ENCODE data around the gene LY6G6F.

The LY6G6F gene

DNA sequence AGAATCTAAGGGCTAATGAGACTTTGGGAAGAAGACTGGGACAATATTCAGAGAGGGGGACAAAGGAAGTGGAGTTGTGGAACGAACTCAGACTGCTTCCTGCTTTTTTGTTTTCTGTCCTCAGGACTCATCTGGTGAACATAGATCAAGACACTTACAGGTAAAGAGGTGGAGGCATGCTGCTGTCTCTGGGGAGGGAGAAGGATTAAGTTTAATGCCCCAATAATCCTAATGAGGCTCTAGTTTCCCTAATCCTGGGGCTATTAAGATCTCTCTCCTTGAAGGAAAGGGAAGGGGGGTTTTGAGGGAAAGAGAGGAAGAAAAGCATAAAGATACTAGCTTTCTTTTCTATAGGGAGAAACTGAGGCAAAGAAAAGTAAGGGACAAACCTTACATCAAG, 37.8 kb downstream of the LY6G6F start:
- Histone ChIP-seq H2BK5ac (ENCODE audit: low read length) (no peak overlapping the region), H3K4ac (ENCODE audit: low read length) (no peak overlapping the region)

GRCh38 chr6:31749301-31750036, 42.8 kb downstream of the LY6G6F start:
- no peaks in the 10 kb centered on the region for H3K27me3 ChIP-seq (ENCODE audit: control insufficient read depth in 3 of 3, insufficient read depth in 3 of 3, low read depth in 1 of 3, low read length in 3 of 3)
- H3K4ac ChIP-seq (ENCODE audit: low read length), result no peak overlapping the region
- no peak overlapping the region for H2BK12ac ChIP-seq (ENCODE audit: low read length)
- peaks cover 0 to 3% of the 10 kb centered on the region in 2 donors for H3K4me1 ChIP-seq (ENCODE audit: control insufficient read depth in 2 of 2, insufficient read depth in 1 of 2, low read depth in 1 of 2, low read length in 2 of 2)
- no peak overlapping the region for H2AFZ ChIP-seq (ENCODE audit: low read length)
- no peak for DNase-seq (ENCODE audit: low spot score)
- peaks cover 6 to 61% of the 10 kb centered on the region in 2 donors for H3K36me3 ChIP-seq (replicated peaks in 1 of 2; ENCODE audit: control insufficient read depth in 2 of 2, insufficient read depth in 2 of 2, low read length in 2 of 2)
- H2BK15ac ChIP-seq (ENCODE audit: low read length), result no peak overlapping the region
- no peak overlapping the region for H3K9ac ChIP-seq (ENCODE audit: low read depth, low read length, poor library complexity)
- no peak overlapping the region for H3K4me2 ChIP-seq (ENCODE audit: insufficient read depth, low read length, poor library complexity, severe bottlenecking)
- WGBS, 2 donors (ENCODE audit: extremely low coverage in 2 of 2, insufficient read length in 2 of 2, insufficient replicate concordance in 1 of 2), result no CpG with 5 or more reads among the region's 8 CpGs
- no peak overlapping the region for H4K8ac ChIP-seq (ENCODE audit: low read depth, low read length)
- no peak overlapping the region for H2BK5ac ChIP-seq (ENCODE audit: low read length)
- H3K9me3 ChIP-seq (replicated peaks in 1 of 2; ENCODE audit: control insufficient read depth in 2 of 2, insufficient read depth in 1 of 2, low read depth in 1 of 2, low read length in 2 of 2), result no peaks in the 10 kb centered on the region
- no peak overlapping the region for H3K27ac ChIP-seq (replicated peaks; ENCODE audit: low read length)
- no peak overlapping the region for H2BK120ac ChIP-seq (ENCODE audit: low read depth, low read length)
- H3K4me3 ChIP-seq (ENCODE audit: low read length in 2 of 2), result no peak overlapping the region
- H4K91ac ChIP-seq (ENCODE audit: low read depth, low read length, poor library complexity), result no peak overlapping the region
- no peaks in the 10 kb centered on the region for H3K79me1 ChIP-seq (ENCODE audit: low read depth, low read length)
- no peak overlapping the region for H3K18ac ChIP-seq (ENCODE audit: low read length)
- H3K23ac ChIP-seq (ENCODE audit: low read depth, low read length, poor library complexity), result no peak overlapping the region
- no peak overlapping the region for H2AK5ac ChIP-seq (ENCODE audit: low read depth, low read length)
- H3K14ac ChIP-seq (ENCODE audit: low read length), result no peak overlapping the region

More for the DNA sequence above, 37.8 kb downstream of the LY6G6F start:
- Histone ChIP-seq H3K14ac (ENCODE audit: low read length) (no peak overlapping the region), H3K23ac (ENCODE audit: low read depth, low read length, poor library complexity) (no peak overlapping the region), H4K8ac (ENCODE audit: low read depth, low read length) (no peak overlapping the region), H4K91ac (ENCODE audit: low read depth, low read length, poor library complexity) (no peak overlapping the region), H3K27me3 (ENCODE audit: control insufficient read depth in 3 of 3, insufficient read depth in 3 of 3, low read depth in 1 of 3, low read length in 3 of 3) (no peaks in the 10 kb centered on the region), H2AK5ac (ENCODE audit: low read depth, low read length) (no peak overlapping the region), H3K4me3 (ENCODE audit: low read length in 2 of 2) (no peak overlapping the region), H2BK12ac (ENCODE audit: low read length) (no peak overlapping the region), H3K9ac (ENCODE audit: low read depth, low read length, poor library complexity) (no peak overlapping the region), H3K36me3 (replicated peaks in 1 of 2; ENCODE audit: control insufficient read depth in 2 of 2, insufficient read depth in 2 of 2, low read length in 2 of 2) (peaks cover 13 to 73% of the 10 kb centered on the region in 2 donors), H2BK120ac (ENCODE audit: low read depth, low read length) (no peak overlapping the region), H3K18ac (ENCODE audit: low read length) (no peak overlapping the region), H3K79me1 (ENCODE audit: low read depth, low read length) (no peaks in the 10 kb centered on the region), H3K4me1 (ENCODE audit: control insufficient read depth in 2 of 2, insufficient read depth in 1 of 2, low read depth in 1 of 2, low read length in 2 of 2) (peaks cover 2 to 8% of the 10 kb centered on the region in 2 donors), H2AFZ (ENCODE audit: low read length) (no peak overlapping the region), H2BK15ac (ENCODE audit: low read length) (no peak overlapping the region), H3K9me3 (replicated peaks in 1 of 2; ENCODE audit: control insufficient read depth in 2 of 2, insufficient read depth in 1 of 2, low read depth in 1 of 2, low read length in 2 of 2) (no peaks in the 10 kb centered on the region), H3K27ac (replicated peaks; ENCODE audit: low read length) (no peak overlapping the region), H3K4me2 (ENCODE audit: insufficient read depth, low read length, poor library complexity, severe bottlenecking) (no peak overlapping the region)
- DNase-seq (ENCODE audit: low spot score), result no peak
- no CpG with 5 or more reads among the region's 1 CpG for WGBS, 2 donors (ENCODE audit: extremely low coverage in 2 of 2, insufficient read length in 2 of 2, insufficient replicate concordance in 1 of 2)

DNA sequence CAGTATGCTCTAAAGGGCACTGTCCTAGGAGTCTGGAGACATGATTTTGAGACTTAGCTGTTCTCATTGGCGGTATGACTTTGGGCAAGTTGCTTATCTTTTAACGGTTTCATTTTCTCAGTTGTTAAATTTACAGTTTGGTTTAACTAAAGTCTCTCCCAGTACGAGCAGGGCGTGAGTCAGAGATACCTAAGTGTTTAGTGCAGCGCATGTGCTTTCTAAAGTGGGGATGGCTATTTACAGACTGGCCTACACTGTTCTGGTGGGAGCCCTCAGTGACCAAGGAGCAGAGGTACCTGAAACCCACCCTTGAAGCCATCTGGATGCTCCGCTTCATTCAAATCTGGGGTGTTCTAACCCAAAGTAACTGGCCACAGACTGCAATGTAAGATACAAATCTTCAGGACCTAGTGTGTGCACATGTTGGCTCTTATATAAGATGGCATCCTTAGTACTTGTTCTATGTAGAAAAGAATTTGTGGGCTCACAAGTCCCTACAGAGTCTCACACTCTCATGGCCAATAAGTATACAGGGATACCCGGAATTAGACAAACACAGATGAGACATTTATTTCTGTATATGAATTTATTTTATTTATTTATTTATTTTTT, 43.9 kb downstream of the LY6G6F start:
- H2BK120ac ChIP-seq (ENCODE audit: low read depth, low read length), result no peak overlapping the region
- WGBS, 2 donors (ENCODE audit: extremely low coverage in 2 of 2, insufficient read length in 2 of 2, insufficient replicate concordance in 1 of 2), result no CpG with 5 or more reads among the region's 7 CpGs
- H3K36me3 ChIP-seq (replicated peaks in 1 of 2; ENCODE audit: control insufficient read depth in 2 of 2, insufficient read depth in 2 of 2, low read length in 2 of 2), result peaks cover 6 to 52% of the 10 kb centered on the region in 2 donors
- H3K27ac ChIP-seq (replicated peaks; ENCODE audit: low read length), result no peak overlapping the region
- no peaks in the 10 kb centered on the region for H3K9me3 ChIP-seq (replicated peaks in 1 of 2; ENCODE audit: control insufficient read depth in 2 of 2, insufficient read depth in 1 of 2, low read depth in 1 of 2, low read length in 2 of 2)
- H2BK12ac ChIP-seq (ENCODE audit: low read length), result no peak overlapping the region
- no peak overlapping the region for H4K8ac ChIP-seq (ENCODE audit: low read depth, low read length)
- H3K4me1 ChIP-seq (ENCODE audit: control insufficient read depth in 2 of 2, insufficient read depth in 1 of 2, low read depth in 1 of 2, low read length in 2 of 2), result no peaks in the 10 kb centered on the region
- no peak overlapping the region for H2AFZ ChIP-seq (ENCODE audit: low read length)
- H3K23ac ChIP-seq (ENCODE audit: low read depth, low read length, poor library complexity), result no peak overlapping the region
- H2AK5ac ChIP-seq (ENCODE audit: low read depth, low read length), result no peak overlapping the region
- H3K4me3 ChIP-seq (ENCODE audit: low read length in 2 of 2), result no peak overlapping the region
- no peak overlapping the region for H3K14ac ChIP-seq (ENCODE audit: low read length)
- no peak overlapping the region for H4K91ac ChIP-seq (ENCODE audit: low read depth, low read length, poor library complexity)
- no peak overlapping the region for H3K9ac ChIP-seq (ENCODE audit: low read depth, low read length, poor library complexity)
- H3K4ac ChIP-seq (ENCODE audit: low read length), result no peak overlapping the region
- H3K27me3 ChIP-seq (ENCODE audit: control insufficient read depth in 3 of 3, insufficient read depth in 3 of 3, low read depth in 1 of 3, low read length in 3 of 3), result no peaks in the 10 kb centered on the region
- DNase-seq (ENCODE audit: low spot score), result no peak
- H3K4me2 ChIP-seq (ENCODE audit: insufficient read depth, low read length, poor library complexity, severe bottlenecking), result no peak overlapping the region
- no peak overlapping the region for H2BK15ac ChIP-seq (ENCODE audit: low read length)
- no peak overlapping the region for H3K18ac ChIP-seq (ENCODE audit: low read length)
- H3K79me1 ChIP-seq (ENCODE audit: low read depth, low read length), result no peaks in the 10 kb centered on the region
- no peak overlapping the region for H2BK5ac ChIP-seq (ENCODE audit: low read length)

DNA sequence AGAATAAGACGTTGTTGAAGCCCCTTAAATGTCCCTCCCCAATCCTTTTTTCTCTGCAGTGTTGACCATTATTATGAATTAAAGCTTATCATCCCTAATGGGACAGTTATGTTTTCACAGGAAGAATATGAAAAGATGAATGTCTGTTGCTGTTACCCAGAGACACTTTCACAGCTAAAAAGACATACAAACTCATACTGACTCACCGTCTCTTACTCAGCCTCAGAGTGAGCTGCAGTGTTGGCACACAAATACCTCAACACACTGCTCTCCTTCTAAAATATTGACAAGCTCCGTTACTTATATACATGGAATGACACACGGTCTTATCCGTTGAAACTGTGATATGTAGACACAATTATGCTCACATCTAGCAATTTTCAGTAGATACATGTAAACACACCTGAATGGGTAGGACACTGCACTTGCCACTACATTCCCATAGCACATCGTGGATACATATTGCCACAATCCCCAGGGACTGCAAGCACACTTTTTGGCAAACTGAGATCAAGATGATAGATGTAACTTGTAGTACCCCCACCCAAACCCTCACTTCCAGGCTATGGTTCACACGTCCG, 46.2 kb downstream of the LY6G6F start:
- H3K14ac ChIP-seq (ENCODE audit: low read length), result no peak overlapping the region
- no peak overlapping the region for H3K18ac ChIP-seq (ENCODE audit: low read length)
- no peaks in the 10 kb centered on the region for H3K27me3 ChIP-seq (ENCODE audit: control insufficient read depth in 3 of 3, insufficient read depth in 3 of 3, low read depth in 1 of 3, low read length in 3 of 3)
- DNase-seq (ENCODE audit: low spot score), result no peak
- no peak overlapping the region for H3K27ac ChIP-seq (replicated peaks; ENCODE audit: low read length)
- no peak overlapping the region for H3K23ac ChIP-seq (ENCODE audit: low read depth, low read length, poor library complexity)
- no CpG with 5 or more reads among the region's 8 CpGs for WGBS, 2 donors (ENCODE audit: extremely low coverage in 2 of 2, insufficient read length in 2 of 2, insufficient replicate concordance in 1 of 2)
- no peak overlapping the region for H2BK5ac ChIP-seq (ENCODE audit: low read length)
- peaks cover 1 to 44% of the 10 kb centered on the region in 2 donors for H3K36me3 ChIP-seq (replicated peaks in 1 of 2; ENCODE audit: control insufficient read depth in 2 of 2, insufficient read depth in 2 of 2, low read length in 2 of 2)
- H3K4me3 ChIP-seq (ENCODE audit: low read length in 2 of 2), result no peak overlapping the region
- no peak overlapping the region for H3K4ac ChIP-seq (ENCODE audit: low read length)
- H2BK15ac ChIP-seq (ENCODE audit: low read length), result no peak overlapping the region
- no peaks in the 10 kb centered on the region for H3K9me3 ChIP-seq (replicated peaks in 1 of 2; ENCODE audit: control insufficient read depth in 2 of 2, insufficient read depth in 1 of 2, low read depth in 1 of 2, low read length in 2 of 2)
- no peak overlapping the region for H4K91ac ChIP-seq (ENCODE audit: low read depth, low read length, poor library complexity)
- H2BK120ac ChIP-seq (ENCODE audit: low read depth, low read length), result no peak overlapping the region
- no peaks in the 10 kb centered on the region for H3K4me1 ChIP-seq (ENCODE audit: control insufficient read depth in 2 of 2, insufficient read depth in 1 of 2, low read depth in 1 of 2, low read length in 2 of 2)
- H3K4me2 ChIP-seq (ENCODE audit: insufficient read depth, low read length, poor library complexity, severe bottlenecking), result no peak overlapping the region
- no peak overlapping the region for H4K8ac ChIP-seq (ENCODE audit: low read depth, low read length)
- H2BK12ac ChIP-seq (ENCODE audit: low read length), result no peak overlapping the region
- H2AK5ac ChIP-seq (ENCODE audit: low read depth, low read length), result no peak overlapping the region
- H3K9ac ChIP-seq (ENCODE audit: low read depth, low read length, poor library complexity), result no peak overlapping the region
- H2AFZ ChIP-seq (ENCODE audit: low read length), result no peak overlapping the region
- no peaks in the 10 kb centered on the region for H3K79me1 ChIP-seq (ENCODE audit: low read depth, low read length)

All from neuronal stem cell (in vitro differentiated cells).